Measurements from ENCODE around the gene PLEKHG4B. TPM values are rescaled to one million over a fixed set of nuclear protein-coding genes. Genes with fewer than 3 reads are reported as not detected.
"Not testable (repeated sequence)": the region's sequence is repeated elsewhere in the genome, so short reads cannot be mapped to it uniquely, and the experiment has no call there.

Gene PLEKHG4B
- total and polyA plus RNA-seq, 2 donors from 2014 or later = 0.13 to 0.37 TPM

DNA sequence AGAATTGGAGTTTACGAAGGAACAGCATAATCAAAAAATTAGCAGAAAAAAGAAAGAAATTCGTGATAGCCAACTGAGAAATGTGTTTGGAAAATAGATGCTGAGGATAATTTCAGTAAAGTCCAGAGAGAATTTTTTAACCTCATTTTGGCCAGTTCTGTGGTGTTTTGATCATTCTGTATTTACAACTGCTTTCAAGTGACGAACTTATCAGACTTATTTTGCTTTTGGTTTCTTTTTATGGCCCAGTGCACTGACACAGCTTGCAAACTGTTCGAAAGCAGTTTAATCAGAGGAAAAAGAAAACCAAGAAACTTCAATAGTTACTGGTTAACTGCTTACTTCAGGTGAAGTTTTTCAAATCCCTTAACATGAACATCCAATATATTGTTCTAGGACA, 128.0 kb downstream of the PLEKHG4B start:
- no peak for FAIRE-seq
- no peaks in the 10 kb centered on the region for H3K9me3 ChIP-seq (ENCODE audit: control insufficient read depth in 2 of 3, insufficient read depth in 1 of 3, low read length in 3 of 3)
- peak overlapping the region in 1 of 2 donors; percentile 34 for H3K27ac ChIP-seq (ENCODE audit: low read depth in 2 of 2, low read length in 2 of 2)
- no peak for DNase-seq
- H3K4me1 ChIP-seq (ENCODE audit: control insufficient read depth in 2 of 3, insufficient read depth in 2 of 3, low read depth in 1 of 3, low read length in 3 of 3) = peaks cover 0 to 9% (median 0%) of the 10 kb centered on the region in 3 donors
- H3K4me3 ChIP-seq (ENCODE audit: low read length in 3 of 3) = peak overlapping the region in 2 of 3 donors; percentile 72 to 88
- peaks cover 0 to 14% (median 4%) of the 10 kb centered on the region in 3 donors for H3K36me3 ChIP-seq (ENCODE audit: control insufficient read depth in 2 of 3, insufficient read depth in 3 of 3, low read length in 3 of 3)
- intact Hi-C loops (cut with DNase I) = no loop called here
- no peak for TF ChIP-seq CTCF (IDR thresholded peaks at IDR 0.05; ENCODE audit: borderline replicate concordance, extremely low read depth, insufficient read depth)
- peak overlapping the region in 2 of 3 donors; percentile 46 to 89 for H3K9ac ChIP-seq (ENCODE audit: low read length in 3 of 3)
- no peaks in the 10 kb centered on the region for H3K27me3 ChIP-seq (ENCODE audit: control insufficient read depth, insufficient read depth, low read length)

DNA sequence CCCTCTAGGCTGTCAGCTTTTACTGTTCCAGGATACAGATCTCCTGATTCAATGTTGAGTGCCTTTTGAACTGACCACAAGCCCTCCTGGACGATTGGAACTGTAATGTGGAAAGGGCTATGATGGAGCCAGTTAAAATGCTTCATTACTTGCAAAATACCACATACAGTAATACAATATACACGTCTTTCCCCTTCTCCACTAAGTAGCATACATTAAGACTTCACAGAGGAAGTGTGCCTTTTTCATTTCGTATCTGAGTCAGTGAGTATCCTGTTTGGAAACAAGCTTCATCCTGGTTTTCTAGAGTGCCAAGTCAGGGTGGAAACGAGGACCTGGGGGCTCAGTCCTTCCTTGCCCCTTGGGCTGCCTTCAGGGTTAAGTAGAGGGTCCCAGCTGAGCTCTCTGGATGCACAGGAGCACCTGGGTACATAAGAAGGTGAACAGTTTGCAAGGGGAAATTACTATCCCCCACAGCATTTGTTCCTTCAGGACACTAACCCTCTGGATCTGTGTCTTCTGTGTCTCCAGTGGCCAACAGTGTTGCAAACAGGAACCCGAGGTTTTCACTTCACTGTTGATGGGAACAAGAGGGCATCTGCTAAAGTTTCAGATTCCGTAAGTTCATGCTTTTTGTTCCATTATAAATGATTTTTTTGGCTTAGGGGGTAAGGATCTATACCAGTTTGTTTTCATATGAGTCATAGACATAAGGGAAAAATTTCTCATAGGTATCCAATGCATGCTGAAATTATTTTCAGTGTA, 131.2 kb downstream of the PLEKHG4B start:
- not testable (repeated sequence) for H3K9ac ChIP-seq (ENCODE audit: low read length in 3 of 3); FAIRE-seq

DNA sequence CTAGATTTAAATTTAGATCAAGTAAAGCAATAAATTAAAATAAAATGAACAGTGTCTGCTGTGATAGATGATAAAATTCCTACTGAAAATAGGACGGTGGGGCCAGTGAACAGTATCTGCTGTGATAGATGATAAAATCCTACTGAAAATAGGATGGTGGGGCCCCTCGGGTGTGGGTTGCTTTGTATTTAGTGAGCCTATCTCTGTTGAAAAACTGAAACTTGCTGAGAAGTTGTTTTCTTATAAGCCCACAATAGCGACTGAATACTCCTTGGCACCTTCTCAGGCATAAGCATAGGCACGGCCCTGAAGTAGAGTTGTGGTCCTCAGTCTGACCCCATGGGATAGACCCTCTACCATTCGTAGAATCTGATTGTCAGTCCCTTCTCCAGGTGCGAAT, 131.8 kb downstream of the PLEKHG4B start:
- DNase-seq (no peak), FAIRE-seq (no peak)
- no peaks in the 10 kb centered on the region for H3K27me3 ChIP-seq (ENCODE audit: control insufficient read depth, insufficient read depth, low read length)
- intact Hi-C loops (cut with DNase I) = no loop called here
- peaks cover 0 to 9% (median 0%) of the 10 kb centered on the region in 3 donors for H3K4me1 ChIP-seq (ENCODE audit: control insufficient read depth in 2 of 3, insufficient read depth in 2 of 3, low read depth in 1 of 3, low read length in 3 of 3)
- H3K4me3 ChIP-seq (ENCODE audit: low read length in 3 of 3) = no peak overlapping the region
- H3K27ac ChIP-seq (ENCODE audit: low read depth in 2 of 2, low read length in 2 of 2) = no peak overlapping the region
- H3K9me3 ChIP-seq (ENCODE audit: control insufficient read depth in 2 of 3, insufficient read depth in 1 of 3, low read length in 3 of 3) = no peaks in the 10 kb centered on the region
- H3K9ac ChIP-seq (ENCODE audit: low read length in 3 of 3) = no peak overlapping the region
- no peak for TF ChIP-seq CTCF (IDR thresholded peaks at IDR 0.05; ENCODE audit: borderline replicate concordance, extremely low read depth, insufficient read depth)
- H3K36me3 ChIP-seq (ENCODE audit: control insufficient read depth in 2 of 3, insufficient read depth in 3 of 3, low read length in 3 of 3) = peaks cover 7 to 40% (median 24%) of the 10 kb centered on the region in 3 donors

More for the DNA sequence above, 131.2 kb downstream of the PLEKHG4B start:
- H3K27me3 ChIP-seq (ENCODE audit: control insufficient read depth, insufficient read depth, low read length); H3K4me1 ChIP-seq (ENCODE audit: control insufficient read depth in 2 of 3, insufficient read depth in 2 of 3, low read depth in 1 of 3, low read length in 3 of 3); H3K9me3 ChIP-seq (ENCODE audit: control insufficient read depth in 2 of 3, insufficient read depth in 1 of 3, low read length in 3 of 3); DNase-seq; intact Hi-C loops (cut with DNase I); H3K4me3 ChIP-seq (ENCODE audit: low read length in 3 of 3); H3K27ac ChIP-seq (ENCODE audit: low read depth in 2 of 2, low read length in 2 of 2): not testable (repeated sequence)
- H3K36me3 ChIP-seq (ENCODE audit: control insufficient read depth in 2 of 3, insufficient read depth in 3 of 3, low read length in 3 of 3) = peaks cover 5 to 33% (median 20%) of the 10 kb centered on the region in 3 donors

DNA sequence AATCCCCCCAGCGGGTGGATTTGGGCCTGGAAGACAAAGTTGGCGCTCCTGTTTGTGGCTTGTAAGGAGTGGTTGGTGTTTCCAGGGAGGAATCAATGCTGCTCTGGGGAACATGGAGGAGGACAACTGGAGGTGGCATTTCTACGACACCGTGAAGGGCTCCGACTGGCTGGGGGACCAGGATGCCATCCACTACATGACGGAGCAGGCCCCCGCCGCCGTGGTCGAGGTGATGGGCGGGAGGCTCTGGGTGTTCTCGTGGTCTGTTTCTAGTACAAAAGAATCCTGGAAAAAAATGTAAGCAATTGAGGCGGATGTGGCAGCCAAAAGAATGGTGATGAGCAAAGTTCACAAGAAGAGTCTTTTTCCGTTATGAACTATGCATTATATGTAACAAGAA, 133.4 kb downstream of the PLEKHG4B start:
- FAIRE-seq = no peak
- intact Hi-C loops (cut with DNase I) = no loop called here
- TF ChIP-seq CTCF (IDR thresholded peaks at IDR 0.05; ENCODE audit: borderline replicate concordance, extremely low read depth, insufficient read depth) = no peak

DNA sequence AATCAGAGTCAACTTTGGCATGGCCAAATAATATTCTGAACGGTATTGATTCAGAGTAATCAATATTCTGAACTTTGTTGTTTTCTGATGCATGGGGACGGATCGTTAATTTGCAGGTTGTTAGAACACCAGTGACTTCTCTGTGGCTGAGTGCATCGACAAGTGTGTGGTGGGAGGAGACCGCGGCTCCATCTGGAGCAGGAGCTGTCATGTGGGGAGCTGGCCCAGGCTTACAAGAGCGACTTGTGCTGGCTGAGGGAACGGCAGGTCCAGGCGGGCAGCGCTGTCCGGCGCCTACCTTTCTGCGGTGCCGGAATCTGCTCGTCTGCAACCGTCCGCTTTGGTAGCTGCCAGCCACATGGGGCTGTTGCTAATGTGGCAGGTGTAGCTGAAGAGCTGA, 135.4 kb downstream of the PLEKHG4B start:
- H3K27me3 ChIP-seq (ENCODE audit: control insufficient read depth, insufficient read depth, low read length); H3K4me3 ChIP-seq (ENCODE audit: low read length in 3 of 3); intact Hi-C loops (cut with DNase I); FAIRE-seq; H3K9me3 ChIP-seq (ENCODE audit: control insufficient read depth in 2 of 3, insufficient read depth in 1 of 3, low read length in 3 of 3); H3K4me1 ChIP-seq (ENCODE audit: control insufficient read depth in 2 of 3, insufficient read depth in 2 of 3, low read depth in 1 of 3, low read length in 3 of 3); DNase-seq; H3K27ac ChIP-seq (ENCODE audit: low read depth in 2 of 2, low read length in 2 of 2); H3K9ac ChIP-seq (ENCODE audit: low read length in 3 of 3): not testable (repeated sequence)
- H3K36me3 ChIP-seq (ENCODE audit: control insufficient read depth in 2 of 3, insufficient read depth in 3 of 3, low read length in 3 of 3) = peaks cover 16 to 55% (median 31%) of the 10 kb centered on the region in 3 donors

More for the DNA sequence above, 133.4 kb downstream of the PLEKHG4B start:
- peaks cover 0 to 4% (median 0%) of the 10 kb centered on the region in 3 donors for H3K4me1 ChIP-seq (ENCODE audit: control insufficient read depth in 2 of 3, insufficient read depth in 2 of 3, low read depth in 1 of 3, low read length in 3 of 3)
- peaks cover 16 to 50% (median 31%) of the 10 kb centered on the region in 3 donors for H3K36me3 ChIP-seq (ENCODE audit: control insufficient read depth in 2 of 3, insufficient read depth in 3 of 3, low read length in 3 of 3)
- no peak for DNase-seq
- H3K27me3 ChIP-seq (ENCODE audit: control insufficient read depth, insufficient read depth, low read length) = no peaks in the 10 kb centered on the region
- H3K9me3 ChIP-seq (ENCODE audit: control insufficient read depth in 2 of 3, insufficient read depth in 1 of 3, low read length in 3 of 3) = no peaks in the 10 kb centered on the region
- no peak overlapping the region for H3K27ac ChIP-seq (ENCODE audit: low read depth in 2 of 2, low read length in 2 of 2)
- no peak overlapping the region for H3K9ac ChIP-seq (ENCODE audit: low read length in 3 of 3)
- no peak overlapping the region for H3K4me3 ChIP-seq (ENCODE audit: low read length in 3 of 3)
